Measurements from ENCODE around the gene SPECC1L. TPM values are rescaled to one million over a fixed set of nuclear protein-coding genes. Genes with fewer than 3 reads are reported as not detected.

The SPECC1L gene
- total RNA-seq, 1 experiment from 2014 or later: 40.8 TPM

DNA sequence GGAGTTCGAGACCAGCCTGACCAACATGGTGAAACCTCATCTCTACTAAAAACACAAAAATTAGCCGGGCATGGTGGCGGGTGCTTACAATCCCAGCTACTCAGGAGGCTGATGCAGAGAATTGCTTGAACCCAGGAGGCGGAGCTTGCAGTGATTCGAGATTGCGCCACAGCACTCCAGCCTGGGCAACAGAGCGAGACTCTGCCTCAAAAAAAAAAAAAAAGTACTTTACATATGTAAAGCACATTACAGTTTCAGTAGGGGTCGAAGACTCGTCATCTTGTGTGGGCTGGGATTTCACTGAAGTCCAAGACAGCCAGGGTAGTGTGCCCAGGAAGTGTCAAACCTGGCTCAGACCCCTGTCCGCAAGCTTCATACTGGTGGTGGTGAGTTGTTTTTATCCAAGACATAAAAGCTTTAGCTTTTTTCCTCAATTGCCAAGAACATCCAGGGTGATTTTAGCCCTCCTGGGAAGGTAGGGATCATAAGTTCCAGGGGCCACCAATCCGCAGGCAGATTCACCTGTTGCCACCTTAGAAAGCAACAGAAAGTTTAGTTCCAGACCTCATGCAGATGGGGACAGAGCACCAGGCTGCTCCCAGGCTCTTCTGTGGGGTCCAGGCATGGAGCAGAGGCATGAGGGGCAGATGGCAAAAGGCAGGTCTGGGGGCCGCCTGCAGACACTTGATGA lies 135.1 kb downstream of the SPECC1L start:
- Histone ChIP-seq H4K20me1 (ENCODE audit: insufficient read depth) (peaks cover 10% of the 10 kb centered on the region), H2AFZ (ENCODE audit: low read depth, low read length, poor library complexity, severe bottlenecking) (no peak overlapping the region), H3K79me2 (ENCODE audit: insufficient read depth, low read length) (no peaks in the 10 kb centered on the region; the same call in 1 of the 2 replicates), H3K9me3 (ENCODE audit: control insufficient read depth in 1 of 2, insufficient read depth in 1 of 2, low read depth in 1 of 2, low read length in 2 of 2) (no peaks in the 10 kb centered on the region), H3K27me3 (ENCODE audit: insufficient read depth, low read length) (no peaks in the 10 kb centered on the region), H3K27ac (ENCODE audit: low read depth, low read length) (no peak overlapping the region), H3K9ac (ENCODE audit: low read length) (no peak overlapping the region), H3K36me3 (ENCODE audit: control insufficient read depth in 1 of 2, insufficient read depth in 2 of 2, low read length in 2 of 2) (peaks cover 0 to 11% of the 10 kb centered on the region in 2 experiments; a peak in 2 of 4 replicates), H3K4me2 (ENCODE audit: low read length) (no peak overlapping the region), H3K4me3 (replicated peaks in 1 of 2; ENCODE audit: low read depth in 1 of 2, low read length in 2 of 2) (no peak overlapping the region), H3K4me1 (ENCODE audit: control insufficient read depth in 1 of 2, insufficient read depth in 2 of 2, low read length in 2 of 2) (peaks cover 24 to 39% of the 10 kb centered on the region in 2 experiments), H3K9me2 (ENCODE audit: insufficient read depth) (no peaks in the 10 kb centered on the region)
- intact Hi-C loops (cut with micrococcal nuclease): no loop called here
- no TSS peak for BruUV-seq (replicated peaks)
- ChIA-PET RAD21 (ENCODE audit: low non-redundant PET in 1 of 2, low total read pairs in 2 of 2, uncharacterized antibody in 2 of 2, unreplicated experiment in 2 of 2) (no interaction called here), CTCF (no interaction called here), POLR2A (no interaction called here)
- no peak for DNase-seq (ENCODE audit: low read depth, low spot score)
- TF ChIP-seq RAD21 (IDR thresholded peaks at IDR 0.05; ENCODE audit: low read depth): no peak
- TF ChIP-seq EZH2 (IDR thresholded peaks at IDR 0.05): no peak
- TF ChIP-seq, protein P1, sequence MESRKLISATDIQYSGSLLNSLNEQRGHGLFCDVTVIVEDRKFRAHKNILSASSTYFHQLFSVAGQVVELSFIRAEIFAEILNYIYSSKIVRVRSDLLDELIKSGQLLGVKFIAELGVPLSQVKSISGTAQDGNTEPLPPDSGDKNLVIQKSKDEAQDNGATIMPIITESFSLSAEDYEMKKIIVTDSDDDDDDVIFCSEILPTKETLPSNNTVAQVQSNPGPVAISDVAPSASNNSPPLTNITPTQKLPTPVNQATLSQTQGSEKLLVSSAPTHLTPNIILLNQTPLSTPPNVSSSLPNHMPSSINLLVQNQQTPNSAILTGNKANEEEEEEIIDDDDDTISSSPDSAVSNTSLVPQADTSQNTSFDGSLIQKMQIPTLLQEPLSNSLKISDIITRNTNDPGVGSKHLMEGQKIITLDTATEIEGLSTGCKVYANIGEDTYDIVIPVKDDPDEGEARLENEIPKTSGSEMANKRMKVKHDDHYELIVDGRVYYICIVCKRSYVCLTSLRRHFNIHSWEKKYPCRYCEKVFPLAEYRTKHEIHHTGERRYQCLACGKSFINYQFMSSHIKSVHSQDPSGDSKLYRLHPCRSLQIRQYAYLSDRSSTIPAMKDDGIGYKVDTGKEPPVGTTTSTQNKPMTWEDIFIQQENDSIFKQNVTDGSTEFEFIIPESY (IDR thresholded peaks at IDR 0.05; ENCODE audit: extremely low read depth, insufficient replicate concordance, low read length): no peak
- TF ChIP-seq ELF1 (IDR thresholded peaks at IDR 0.05; ENCODE audit: borderline replicate concordance, low read depth): no peak
- TF ChIP-seq CEBPB (IDR thresholded peaks at IDR 0.05; ENCODE audit: low read depth): no peak
- no peak for TF ChIP-seq SP1 (IDR thresholded peaks at IDR 0.05; ENCODE audit: low read depth)
- ATAC-seq: no peak
